ENCODE results near the gene CFDP1.

DNA sequence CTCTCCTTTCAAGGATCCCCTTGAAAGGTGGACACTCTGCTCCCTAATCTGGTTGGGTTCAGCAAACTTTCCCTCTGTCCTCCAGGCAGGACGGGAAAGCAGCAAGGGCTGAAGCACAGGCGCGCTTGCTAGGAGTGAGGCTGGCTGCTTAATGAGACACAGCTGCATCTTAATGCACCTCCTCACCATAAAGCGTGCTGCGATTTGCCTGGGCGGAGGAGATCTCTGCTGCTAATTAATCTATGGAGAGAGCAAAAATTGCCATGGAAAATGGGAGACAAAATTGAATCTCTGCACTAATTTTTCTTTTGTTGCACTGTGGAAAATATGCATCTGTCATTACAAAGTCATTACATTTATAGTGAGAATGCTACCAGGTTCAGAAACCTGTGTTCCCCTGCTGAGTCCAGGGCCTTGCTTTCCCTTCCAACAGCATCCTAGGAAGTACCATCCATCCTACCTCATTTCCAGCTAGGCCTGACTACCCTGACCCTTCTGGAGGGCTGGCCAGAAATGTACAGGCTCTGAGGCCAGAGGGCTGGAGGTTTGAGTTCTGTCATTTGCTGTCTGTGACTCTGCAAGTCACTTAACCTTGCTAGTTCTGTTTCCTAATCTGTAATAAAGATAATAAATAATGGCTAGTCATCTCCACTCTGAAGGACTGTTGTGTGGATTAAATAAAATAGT, 138.4 kb downstream of the CFDP1 start:
- TF ChIP-seq EZH2 (IDR thresholded peaks at IDR 0.05; ENCODE audit: borderline replicate concordance) (no peak), CTCF (IDR thresholded peaks at IDR 0.05; ENCODE audit: poor library complexity) (no peak), EZH2phosphoT487 (IDR thresholded peaks at IDR 0.05; ENCODE audit: low read depth, severe bottlenecking, unreplicated experiment) (no peak)

All from hepatocyte (in vitro differentiated cells).